Measurements from ENCODE around the gene EDA. TPM values are rescaled to one million over a fixed set of nuclear protein-coding genes. Genes with fewer than 3 reads are reported as not detected.

EDA gene
- total and polyA plus RNA-seq, 10 of the 15 experiments (the other 5 are each of a cell fraction or from before 2014, with no cell fraction given) = 0.06 TPM; not detected in 9

GRCh38 chrX:70054391-70054790, 438.5 kb downstream of the EDA start:
- CTCF ChIA-PET = no interaction called here
- in situ Hi-C loops (cut with MboI) = no loop called here
- no peaks in the 10 kb centered on the region for H3K4me1 ChIP-seq (ENCODE audit: control insufficient read depth, insufficient read depth, low read length)

More at GRCh38 chrX:70054391-70054790, 438.5 kb downstream of the EDA start:
- no peaks in the 10 kb centered on the region for H4K20me1 ChIP-seq (ENCODE audit: control insufficient read depth, insufficient read depth)
- no peak overlapping the region for H3K9ac ChIP-seq (ENCODE audit: control insufficient read depth, insufficient read depth, low read length)
- H3K79me2 ChIP-seq (ENCODE audit: control insufficient read depth, insufficient read depth, low read length) = no peaks in the 10 kb centered on the region
- no peak for ATAC-seq
- intact Hi-C loops (cut with micrococcal nuclease; ENCODE audit: unreplicated experiment) = no loop called here
- no peak for DNase-seq (ENCODE audit: low read depth, low spot score)
- ChIA-PET SMC1A (ENCODE audit: uncharacterized antibody, unreplicated experiment) (no interaction called here), POLR2A (interaction anchor here (0.7 kb wide), 1 partner anchor 76 kb away, joined by 7 read pairs; no protein-coding TSS in a partner anchor), RAD21 (ENCODE audit: unreplicated experiment) (interaction anchor here (0.7 kb wide), 1 partner anchor 51 kb away, joined by 4 read pairs; no protein-coding TSS in a partner anchor)
- H3K9me3 ChIP-seq (replicated peaks; ENCODE audit: control insufficient read depth, insufficient read depth, low read length) = no peaks in the 10 kb centered on the region
- no peak overlapping the region for H3K27ac ChIP-seq (ENCODE audit: control insufficient read depth, insufficient read depth)
- 17% methylated on average over 5 of the region's 5 CpGs for WGBS (ENCODE audit: insufficient coverage, insufficient replicate concordance, low lambda C conversion rate, missing lambda C conversion rate)
- H3K27me3 ChIP-seq (replicated peaks in 1 of 2; ENCODE audit: control insufficient read depth in 2 of 2, insufficient read depth in 2 of 2, low read length in 1 of 2) = no peaks in the 10 kb centered on the region
- no peak overlapping the region for H2AFZ ChIP-seq (ENCODE audit: control insufficient read depth, low read depth, low read length)
- H3K4me2 ChIP-seq (ENCODE audit: control insufficient read depth, insufficient read depth) = no peak overlapping the region
- no peak overlapping the region for H3K4me3 ChIP-seq
- H3K36me3 ChIP-seq (ENCODE audit: control insufficient read depth in 2 of 2, insufficient read depth in 2 of 2, low read length in 1 of 2) = no peaks in the 10 kb centered on the region
- no peak for FAIRE-seq
- BruUV-seq (replicated peaks) = no TSS peak
- TF ChIP-seq RBBP5 (conservative IDR thresholded peaks at IDR 0.05) (no peak), HDGF (IDR thresholded peaks at IDR 0.05) (no peak), RELA (IDR thresholded peaks at IDR 0.05; ENCODE audit: borderline replicate concordance, partially characterized antibody) (no peak), PML (IDR thresholded peaks at IDR 0.05; ENCODE audit: low read length) (no peak), ZNF592 (IDR thresholded peaks at IDR 0.05) (no peak), TBL1XR1 (IDR thresholded peaks at IDR 0.05; ENCODE audit: low read depth, low read length) (no peak), IRF5 (IDR thresholded peaks at IDR 0.05; ENCODE audit: borderline replicate concordance) (no peak)
- TF ChIP-seq, protein P1, sequence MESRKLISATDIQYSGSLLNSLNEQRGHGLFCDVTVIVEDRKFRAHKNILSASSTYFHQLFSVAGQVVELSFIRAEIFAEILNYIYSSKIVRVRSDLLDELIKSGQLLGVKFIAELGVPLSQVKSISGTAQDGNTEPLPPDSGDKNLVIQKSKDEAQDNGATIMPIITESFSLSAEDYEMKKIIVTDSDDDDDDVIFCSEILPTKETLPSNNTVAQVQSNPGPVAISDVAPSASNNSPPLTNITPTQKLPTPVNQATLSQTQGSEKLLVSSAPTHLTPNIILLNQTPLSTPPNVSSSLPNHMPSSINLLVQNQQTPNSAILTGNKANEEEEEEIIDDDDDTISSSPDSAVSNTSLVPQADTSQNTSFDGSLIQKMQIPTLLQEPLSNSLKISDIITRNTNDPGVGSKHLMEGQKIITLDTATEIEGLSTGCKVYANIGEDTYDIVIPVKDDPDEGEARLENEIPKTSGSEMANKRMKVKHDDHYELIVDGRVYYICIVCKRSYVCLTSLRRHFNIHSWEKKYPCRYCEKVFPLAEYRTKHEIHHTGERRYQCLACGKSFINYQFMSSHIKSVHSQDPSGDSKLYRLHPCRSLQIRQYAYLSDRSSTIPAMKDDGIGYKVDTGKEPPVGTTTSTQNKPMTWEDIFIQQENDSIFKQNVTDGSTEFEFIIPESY (IDR thresholded peaks at IDR 0.05) = no peak
